Psoas muscle (tissue), 8 donors: ENCODE data around the gene STT3A. TPM values are rescaled to one million over a fixed set of nuclear protein-coding genes. Genes with fewer than 3 reads are reported as not detected.

Source experiments
- ATAC-seq, 4 donors: fragments of 200-7000 bp; cut with Tn5 transposase; one replicate each; pipeline ENCODE4 v1.9.1; 2020; ENCODE audit warnings: moderate library complexity in 3 of 4, mild to moderate bottlenecking in 2 of 4
- DNase-seq, 2 donors: peaks; one replicate each; pipeline ENCODE4 v3.0.0-alpha.2; 2020
- H3K27ac ChIP-seq: fragments of 200-600 bp; one replicate; pipeline ENCODE4 v1.8.0; 2022
- H3K27me3 ChIP-seq, 3 donors: fragments of 200-600 bp in 1 of 3; one replicate each; pipeline versions ENCODE4 v1.6.1 to v1.8.0; 2013 to 2022; ENCODE audit warnings: low read length in 2 of 3, mild to moderate bottlenecking in 2 of 3, moderate library complexity in 1 of 3; ENCODE audit not compliant: insufficient read depth in 3 of 3
- H3K36me3 ChIP-seq, 2 donors: fragments of 200-600 bp in 1 of 2; one replicate each; pipeline versions ENCODE4 v1.6.1 to v1.8.0; 2013 to 2022; ENCODE audit warnings: low read depth in 1 of 2, mild to moderate bottlenecking in 1 of 2, moderate library complexity in 1 of 2; ENCODE audit not compliant: insufficient read depth in 1 of 2
- H3K4me1 ChIP-seq: fragments of 200-600 bp; one replicate; pipeline ENCODE4 v1.8.0; 2022
- H3K4me3 ChIP-seq: fragments of 200-600 bp; one replicate; pipeline ENCODE4 v1.8.0; 2022; ENCODE audit warnings: mild to moderate bottlenecking
- H3K9me3 ChIP-seq: fragments of 200-600 bp; one replicate; pipeline ENCODE4 v1.8.0; 2022
- WGBS, 3 donors: extraction: QIAGEN DNeasy Blood & Tissue Kit; methylation state at CpG; one replicate each; pipeline versions ENCODE4 v1.1.6 to v1.1.7; 2013; 5-methylcytosine and 5-hydroxymethylcytosine counted together
- intact Hi-C, 2 donors: fragments of 100-400 bp; cut with DNase I; formaldehyde crosslinking; loops; one replicate each; pipeline versions ENCODE4 v1.11.0 to v1.14.2; 2022
- polyA plus RNA-seq, 3 donors: library from polyadenylated mRNA; stranded (reverse); fragments of 200-250 nt; gene quantifications; one replicate each; pipeline ENCODE4 v1.2.3, GENCODE V29; 2013
- total RNA-seq, 4 donors: library from RNA; stranded (reverse); fragmentation: NEBNext Ultra II Directional in 2 of 4; extraction: Animal tissue kit (Norgen Biotek cat#: 25700) in 2 of 4; gene quantifications; one replicate each; pipeline versions ENCODE4 v1.2.1 to v1.2.4, GENCODE V29; 2021 to 2023
- TF ChIP-seq, protein P1 (sequence below): fragments of 200-600 bp; IDR thresholded peaks from one replicate; pipeline ENCODE4 v1.8.0; 2022; ENCODE audit warnings: antibody characterized with exemption
- donor health status: healthy with polysubstance abuse.
- donor health status: DM: no; HTN: no; CAD: no; lungs with moderate emphysema.
- donor health status: Bipolar disorder and iron deficiency.
- donor health status: healthy.
- donor health status: DM: yes; HTN: yes; CAD: no.
- donor health status: DM: no; HTN: no; CAD: no.
- donor health status: DM: no; HTN: no; CAD: no.
- donor health status: DM: yes; HTN: yes; CAD: no.

The STT3A gene
- total and polyA plus RNA-seq, 7 donors, result 23.3 to 58.9 (median 31.4) TPM

DNA sequence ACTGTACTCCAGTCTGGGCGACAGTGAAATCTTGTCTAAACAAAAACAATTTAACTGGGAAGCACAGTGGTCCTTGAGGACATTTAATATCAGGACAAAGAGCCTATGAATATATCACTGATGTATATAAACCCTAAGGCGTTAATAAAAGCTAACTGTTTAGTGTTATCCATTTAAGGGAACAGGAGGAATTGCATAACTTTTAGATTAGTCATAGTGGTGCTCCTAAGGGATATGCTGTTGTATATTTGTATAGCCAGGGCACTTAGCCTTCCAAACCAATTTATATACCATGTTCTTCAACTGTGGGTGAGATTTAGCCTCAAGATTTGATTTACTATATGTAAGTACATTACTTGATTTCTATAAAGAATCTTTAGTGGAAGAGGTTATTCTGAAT lies 29.3 kb downstream of the STT3A start:
- WGBS, 3 donors, result 77 to 86% (median 82%) methylated on average over 2 of the region's 2 CpGs
- TF ChIP-seq, protein P1, sequence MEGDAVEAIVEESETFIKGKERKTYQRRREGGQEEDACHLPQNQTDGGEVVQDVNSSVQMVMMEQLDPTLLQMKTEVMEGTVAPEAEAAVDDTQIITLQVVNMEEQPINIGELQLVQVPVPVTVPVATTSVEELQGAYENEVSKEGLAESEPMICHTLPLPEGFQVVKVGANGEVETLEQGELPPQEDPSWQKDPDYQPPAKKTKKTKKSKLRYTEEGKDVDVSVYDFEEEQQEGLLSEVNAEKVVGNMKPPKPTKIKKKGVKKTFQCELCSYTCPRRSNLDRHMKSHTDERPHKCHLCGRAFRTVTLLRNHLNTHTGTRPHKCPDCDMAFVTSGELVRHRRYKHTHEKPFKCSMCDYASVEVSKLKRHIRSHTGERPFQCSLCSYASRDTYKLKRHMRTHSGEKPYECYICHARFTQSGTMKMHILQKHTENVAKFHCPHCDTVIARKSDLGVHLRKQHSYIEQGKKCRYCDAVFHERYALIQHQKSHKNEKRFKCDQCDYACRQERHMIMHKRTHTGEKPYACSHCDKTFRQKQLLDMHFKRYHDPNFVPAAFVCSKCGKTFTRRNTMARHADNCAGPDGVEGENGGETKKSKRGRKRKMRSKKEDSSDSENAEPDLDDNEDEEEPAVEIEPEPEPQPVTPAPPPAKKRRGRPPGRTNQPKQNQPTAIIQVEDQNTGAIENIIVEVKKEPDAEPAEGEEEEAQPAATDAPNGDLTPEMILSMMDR, result no peak
- ATAC-seq (no peak), DNase-seq (no peak)
- H3K36me3 ChIP-seq, result peaks cover 4 to 56% of the 10 kb centered on the region in 2 donors
- H3K4me3 ChIP-seq, result no peak overlapping the region
- no peaks in the 10 kb centered on the region for H3K9me3 ChIP-seq
- no peak overlapping the region for H3K27ac ChIP-seq
- intact Hi-C loops, result loop anchor here (5.0 to 10.0 kb wide), 3 partner anchors 47 to 583 kb away; no protein-coding TSS in a partner anchor
- H3K27me3 ChIP-seq, result no peaks in the 10 kb centered on the region
- H3K4me1 ChIP-seq, result peaks cover 13% of the 10 kb centered on the region

DNA sequence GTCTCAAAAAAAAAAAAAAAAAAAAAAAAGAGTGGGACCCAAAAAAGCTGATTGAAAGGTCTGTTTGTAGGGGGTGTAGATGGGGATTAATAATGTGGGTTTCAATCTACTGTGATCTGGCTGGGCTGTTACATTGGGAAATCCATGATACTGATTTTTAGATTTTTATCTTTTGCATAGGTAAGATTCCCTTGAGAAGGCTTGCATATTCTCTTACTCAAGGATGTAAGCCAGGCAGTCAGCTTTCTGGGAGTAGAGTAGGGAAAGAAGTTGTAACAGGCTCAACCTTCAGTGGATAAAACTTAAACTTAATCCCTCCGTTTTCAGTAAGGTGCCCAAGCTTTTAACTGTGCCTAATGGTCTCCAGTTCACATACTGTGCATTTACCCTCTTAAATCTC lies 30.4 kb downstream of the STT3A start:
- DNase-seq (no peak), ATAC-seq (no peak)
- intact Hi-C loops, result loop anchor here (5.0 to 10.0 kb wide), 3 partner anchors 48 to 582 kb away; no protein-coding TSS in a partner anchor
- Histone ChIP-seq H3K4me3 (no peak overlapping the region), H3K27me3 (no peaks in the 10 kb centered on the region), H3K27ac (no peak overlapping the region), H3K36me3 (peaks cover 4 to 46% of the 10 kb centered on the region in 2 donors), H3K9me3 (no peaks in the 10 kb centered on the region), H3K4me1 (peaks cover 13% of the 10 kb centered on the region)
- TF ChIP-seq, protein P1, result no peak
- WGBS, 3 donors, result 71 to 90% (median 90%) methylated on average over 1 of the region's 1 CpG

DNA sequence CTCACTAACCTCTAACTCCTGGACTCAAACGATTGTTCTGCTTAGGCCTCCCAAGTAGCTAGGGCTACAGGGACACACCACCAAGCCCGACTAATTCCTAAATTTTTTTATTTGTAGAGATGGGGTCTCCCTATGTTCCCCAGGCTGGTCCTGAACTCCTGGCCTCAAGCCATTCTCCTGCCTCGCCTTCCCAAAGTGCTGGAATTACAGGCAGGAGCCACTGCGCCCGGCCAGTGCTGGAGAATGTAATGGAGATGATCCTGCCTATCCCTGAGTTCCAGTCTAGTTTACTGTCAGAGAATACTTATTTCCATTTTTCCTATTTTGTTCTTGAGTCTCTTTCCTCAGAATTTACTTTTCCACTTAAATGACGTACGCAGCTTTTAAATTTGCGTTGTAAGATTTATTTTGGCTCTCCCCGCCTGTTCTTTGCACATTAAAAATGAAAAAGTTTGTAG lies 32.1 kb downstream of the STT3A start, which contains the start of gene CHEK1:
TSS of gene CHEK1 (plus strand) at position 408 of the 458 bp plus-strand sequence. CDS start 1,606 bp downstream, outside the sequence.
- Histone ChIP-seq H3K27me3 (no peaks in the 10 kb centered on the region), H3K36me3 (peaks cover 4 to 28% of the 10 kb centered on the region in 2 donors), H3K9me3 (no peaks in the 10 kb centered on the region), H3K4me1 (peaks cover 13% of the 10 kb centered on the region), H3K4me3 (peak within 1 kb of the TSS; percentile 85), H3K27ac (peak within 1 kb of the TSS; percentile 97)
- TF ChIP-seq, protein P1, result no peak
- intact Hi-C loops, result loop anchor here (2.0 to 10.0 kb wide), 7 partner anchors 32 to 580 kb away; partner anchors contain the start of genes STT3A (in 2 of the 2) and HYLS1 (in 1 of the 2)
- DNase-seq, result peak in 1 of 2 donors; percentile 47
- ATAC-seq, result no peak
- 49 to 57% (median 50%) methylated on average over 9 of the region's 9 CpGs for WGBS, 3 donors

DNA sequence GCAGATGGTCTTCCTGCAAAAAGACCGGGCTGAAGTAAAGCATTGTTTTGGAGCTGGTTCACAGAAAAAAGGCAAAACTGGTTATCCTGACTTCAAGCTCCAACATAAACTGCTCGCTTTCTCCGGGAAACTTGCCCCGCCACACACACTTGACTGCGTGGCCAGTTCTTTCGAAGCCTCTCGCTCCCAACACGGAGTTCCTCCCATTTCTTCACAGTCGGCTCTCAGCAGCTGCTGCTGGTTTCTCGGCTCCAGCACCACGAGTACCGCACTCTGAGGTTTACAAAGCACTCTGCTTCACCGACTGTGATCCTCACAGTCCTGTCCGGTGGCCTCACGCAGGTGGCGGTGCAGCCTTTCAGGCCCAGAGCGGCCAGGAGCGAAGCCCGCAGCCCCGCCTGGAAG lies 32.6 kb downstream of the STT3A start:
- TF ChIP-seq, protein P1, result no peak
- H3K9me3 ChIP-seq, result no peaks in the 10 kb centered on the region

More for the DNA sequence above, 32.6 kb downstream of the STT3A start:
- ATAC-seq (no peak), DNase-seq (no peak)
- Histone ChIP-seq H3K36me3 (peaks cover 4 to 24% of the 10 kb centered on the region in 2 donors), H3K4me1 (peaks cover 13% of the 10 kb centered on the region), H3K27me3 (no peaks in the 10 kb centered on the region), H3K4me3 (peak overlapping the region; percentile 85), H3K27ac (peak overlapping the region; percentile 97)
- 0% methylated on average over 19 to 20 of the region's 20 CpGs for WGBS, 3 donors
- intact Hi-C loops, result loop anchor here (2.0 to 10.0 kb wide), 6 partner anchors 32 to 580 kb away; partner anchors contain the start of genes STT3A (in 2 of the 2) and HYLS1 (in 1 of the 2)
